Stimulated activated CD8-positive, alpha-beta memory T cell treated with anti-CD3 and anti-CD28 coated beads, Interleukin-12 subunit alpha, Interleukin-12 subunit beta, amount 100 ng/mL, for 4 hours (primary cell): Measurements from ENCODE around the gene TMPRSS6.

ENCODE experiments used
- DNase-seq: peaks from one replicate; pipeline ENCODE4 v3.0.0-alpha.2; 2020; ENCODE audit warnings: low read depth

The TMPRSS6 gene

DNA sequence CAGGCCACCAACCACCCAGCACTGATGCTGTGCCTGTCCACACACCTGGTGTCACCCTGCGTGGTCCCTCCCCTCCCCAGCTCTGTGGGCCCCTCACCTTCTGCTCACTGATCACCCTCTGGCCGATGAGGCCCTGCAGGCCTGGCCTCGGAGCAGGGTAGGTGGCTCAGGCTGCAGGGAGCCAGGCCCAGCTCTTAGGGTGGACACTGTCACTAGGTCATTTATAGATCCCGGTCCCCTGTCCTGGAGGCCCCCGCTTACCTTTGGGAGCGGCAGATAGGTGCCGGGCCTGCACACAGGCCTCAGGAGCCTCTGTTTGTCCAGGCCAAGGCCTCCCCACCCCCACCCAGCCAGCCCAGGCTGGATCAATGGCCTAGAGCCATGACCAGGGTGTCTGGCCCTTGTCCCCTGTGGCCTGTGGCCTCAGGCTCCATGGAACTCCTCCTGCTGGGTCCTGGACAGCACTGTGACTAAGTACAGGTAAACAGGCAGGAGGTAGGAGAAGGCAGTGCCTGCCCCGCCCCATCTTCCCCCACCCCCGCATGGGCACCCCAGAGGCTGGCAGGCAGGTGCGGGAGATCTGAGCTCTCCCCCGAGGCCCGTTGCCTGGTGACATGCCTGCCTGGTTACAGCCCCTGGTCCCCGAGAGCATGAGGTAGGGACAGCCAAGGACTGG, at the start of gene TMPRSS6:
Gene TMPRSS6, minus strand, starts transcription at position 472 of the 676 bp plus-strand sequence. CDS start 6,296 bp downstream, outside the sequence.
- DNase-seq: no peak

- DNase-seq: no peak
These were observed 49.4 kb upstream of the TMPRSS6 start for GRCh38 chr22:37158963-37159290.

- no peak for DNase-seq
These were observed 48.2 kb upstream of the TMPRSS6 start for GRCh38 chr22:37157516-37158285.

DNA sequence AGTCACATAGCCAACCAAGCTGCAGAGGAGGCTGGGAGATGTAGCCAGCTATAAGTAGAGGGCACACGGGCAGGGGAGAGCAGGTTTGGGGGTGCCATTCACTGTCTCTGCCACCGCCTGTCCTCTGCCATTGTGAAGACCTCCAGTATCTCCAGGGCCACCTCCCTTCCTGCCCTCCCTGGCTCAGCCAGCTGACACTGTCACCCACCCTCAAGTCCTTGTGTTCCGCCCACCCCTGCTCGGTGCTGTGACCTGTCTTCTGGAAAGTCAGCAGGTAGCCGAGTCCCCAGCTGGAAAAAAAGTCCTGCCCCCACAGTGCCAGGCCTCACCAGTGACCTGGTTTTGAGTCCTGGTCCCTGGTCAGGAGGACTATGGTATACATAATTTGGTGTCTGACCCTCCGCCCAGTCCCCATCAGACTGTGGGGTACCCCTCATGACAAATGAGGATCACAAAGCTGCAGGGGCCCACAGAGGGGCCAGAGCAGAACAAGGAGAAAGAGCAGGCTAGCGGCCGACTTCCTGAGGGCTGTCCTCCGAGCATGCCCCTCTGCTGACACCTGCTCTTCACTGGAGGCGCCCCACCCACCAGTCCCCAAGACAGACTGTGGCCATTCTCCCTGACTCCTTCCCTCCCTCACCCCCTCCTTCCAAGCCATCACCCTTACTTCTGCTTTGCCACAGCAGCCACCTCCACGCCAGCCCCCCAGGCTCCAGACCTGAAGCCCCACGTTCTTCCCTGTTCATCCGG, 47.3 kb upstream of the TMPRSS6 start:
- DNase-seq: no peak

GRCh38 chr22:37155971-37156370, 46.5 kb upstream of the TMPRSS6 start:
- no peak for DNase-seq

- DNase-seq: no peak
These were observed 45.6 kb upstream of the TMPRSS6 start for GRCh38 chr22:37154925-37155712.

- no peak for DNase-seq
These were observed 44.4 kb upstream of the TMPRSS6 start for GRCh38 chr22:37153901-37154300.

DNA sequence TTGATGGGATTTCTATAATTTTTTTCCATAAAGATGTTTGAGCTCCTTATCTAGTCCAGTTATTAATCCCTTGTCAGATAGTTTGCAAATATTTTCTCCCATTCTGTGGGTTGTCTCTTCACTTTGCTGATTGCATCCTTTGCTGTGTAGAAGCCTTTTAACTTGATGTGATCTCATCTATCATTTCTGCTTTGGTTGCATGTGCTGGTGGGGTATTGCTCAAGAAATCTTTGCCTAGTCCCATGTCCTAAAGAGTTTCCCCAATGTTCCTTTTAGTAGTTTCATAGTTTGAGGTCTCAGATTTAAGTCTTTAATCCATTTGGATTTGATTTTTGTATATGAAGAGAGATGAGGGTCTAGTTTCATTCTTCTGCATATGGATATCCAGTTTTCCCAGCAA, 41.9 kb upstream of the TMPRSS6 start:
- DNase-seq: no peak

GRCh38 chr22:37150701-37151100, 41.2 kb upstream of the TMPRSS6 start:
- no peak for DNase-seq

DNA sequence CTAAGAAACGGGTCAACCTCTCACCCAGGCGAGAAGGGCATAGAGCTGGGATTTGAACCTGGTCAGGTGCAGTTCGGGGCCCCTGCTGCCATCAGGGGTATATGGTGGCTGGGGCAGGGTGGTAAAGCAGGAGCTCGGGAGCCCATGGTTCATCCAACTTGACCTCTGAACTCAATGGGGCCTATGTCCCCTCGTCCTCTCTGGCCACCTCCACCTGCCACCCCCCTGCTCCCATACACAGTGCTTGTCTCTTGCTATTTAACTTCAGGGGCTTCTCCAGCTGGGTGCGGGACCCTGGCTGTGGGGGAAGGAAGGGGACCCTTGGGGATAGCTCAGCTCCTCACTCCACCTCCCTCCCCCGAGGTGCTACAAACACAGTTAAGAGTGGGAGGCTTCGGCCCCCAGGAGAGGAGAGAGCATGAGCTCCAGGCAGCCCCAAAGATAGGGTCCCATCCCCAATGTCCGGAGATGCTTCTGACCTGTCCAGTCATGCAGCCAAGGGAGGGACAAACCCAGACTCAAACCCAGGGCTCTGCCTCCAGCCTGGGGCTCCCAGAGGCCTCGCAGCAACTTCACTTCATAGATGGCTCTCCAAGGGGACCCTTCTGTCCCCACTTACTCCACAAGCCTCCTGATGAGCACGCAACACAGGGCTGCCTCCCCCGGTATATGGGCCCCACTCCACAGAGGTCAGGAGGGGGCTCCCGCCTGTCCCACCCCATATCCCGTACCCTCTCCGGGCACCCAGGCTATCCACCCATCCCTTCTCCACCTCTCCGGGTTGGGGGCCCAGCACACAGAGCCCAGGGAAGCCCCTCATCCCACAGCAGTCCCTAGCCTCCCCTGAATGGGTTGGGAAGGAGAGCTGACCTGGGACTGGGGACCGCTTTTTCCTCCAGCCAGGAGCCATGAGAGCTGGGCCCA, 39.5 kb upstream of the TMPRSS6 start:
- DNase-seq: no peak

- DNase-seq: no peak
These were observed 38.6 kb upstream of the TMPRSS6 start for GRCh38 chr22:37148031-37148651.

- no peak for DNase-seq
These were observed 37.9 kb upstream of the TMPRSS6 start for GRCh38 chr22:37147186-37147990.

DNA sequence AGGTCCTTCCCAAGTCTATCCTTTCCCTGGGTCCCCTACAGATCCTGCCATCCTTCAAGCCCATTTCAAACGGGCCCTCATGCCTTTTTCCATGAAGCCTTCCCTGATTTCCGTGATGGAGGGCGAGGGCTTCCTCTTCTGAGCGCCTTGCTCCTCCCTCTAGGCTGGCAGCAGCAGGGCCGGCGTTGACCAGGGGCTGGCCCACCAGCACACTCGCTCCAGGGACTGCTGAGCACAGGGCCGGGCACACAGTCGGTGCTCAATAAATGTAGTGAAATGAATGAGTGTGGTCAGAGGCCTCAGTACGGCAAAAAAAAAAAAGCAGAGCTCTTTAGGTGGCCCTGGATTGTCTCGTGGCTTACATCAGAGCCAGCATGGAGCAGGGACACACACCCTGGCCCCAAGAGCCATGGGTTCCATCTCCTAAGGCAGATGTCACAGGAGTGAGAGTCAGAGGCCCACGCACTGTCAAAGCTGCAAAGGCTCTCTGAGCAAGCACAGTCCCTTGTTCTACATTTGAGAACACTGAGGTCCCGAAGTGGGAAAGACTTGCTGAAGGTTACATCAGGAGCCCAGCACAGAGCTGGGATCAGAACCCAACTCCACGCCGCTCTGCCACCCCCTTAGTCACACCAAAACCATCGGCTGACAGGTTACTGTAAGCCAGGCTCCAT, 37.1 kb upstream of the TMPRSS6 start:
- DNase-seq: no peak

GRCh38 chr22:37146051-37146385, 36.5 kb upstream of the TMPRSS6 start:
- no peak for DNase-seq

- no peak for DNase-seq
These were observed 35.9 kb upstream of the TMPRSS6 start for GRCh38 chr22:37145180-37146050.

DNA sequence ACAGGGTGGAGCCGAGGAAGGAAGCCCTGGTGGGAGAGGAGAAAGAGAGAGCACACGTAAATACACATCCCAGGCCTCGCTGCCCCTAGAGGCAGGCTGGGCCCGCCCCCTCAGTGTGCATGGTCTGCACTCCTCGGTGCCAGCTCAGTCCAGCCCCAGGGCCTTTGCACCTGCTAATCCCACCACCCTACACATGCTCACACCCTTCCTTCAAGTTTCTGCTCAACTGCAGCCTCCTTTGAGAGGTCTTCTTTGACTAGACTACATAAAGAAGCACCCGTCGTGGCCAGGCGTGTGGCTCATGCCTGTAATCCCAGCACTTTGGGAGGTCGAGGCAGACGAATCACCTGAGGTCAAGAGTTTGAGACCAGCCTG, 34.7 kb upstream of the TMPRSS6 start:
- no peak for DNase-seq

DNA sequence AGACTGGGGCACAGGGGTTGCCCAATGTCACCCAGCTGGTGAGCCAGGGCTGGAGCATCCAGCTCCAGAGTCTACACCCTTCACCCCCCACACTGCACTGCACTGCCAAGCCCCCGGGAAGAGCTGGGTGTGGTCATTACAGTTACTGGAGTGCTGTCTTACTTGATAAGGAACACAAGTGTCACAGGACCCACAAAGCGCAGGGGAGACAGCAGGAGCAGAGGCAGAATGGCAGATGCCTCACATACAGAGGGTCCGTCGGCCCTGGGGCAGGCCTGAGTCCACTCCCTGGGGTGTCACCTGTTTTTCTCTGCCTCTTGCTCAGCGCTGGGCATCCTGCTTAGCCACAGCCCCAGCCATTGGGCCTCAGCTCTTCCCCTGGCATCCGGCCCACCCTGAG, 32.5 kb upstream of the TMPRSS6 start:
- DNase-seq: no peak

- no peak for DNase-seq
These were observed 32.0 kb upstream of the TMPRSS6 start for GRCh38 chr22:37141476-37141875.
